ENCODE data around the gene SPATS2.
"Not testable (repeated sequence)": the region's sequence is repeated elsewhere in the genome, so short reads cannot be mapped to it uniquely, and the experiment has no call there.

SPATS2 gene

GRCh38 chr12:49502590-49502989 is 135.3 kb downstream of the SPATS2 start:
- H3K27ac Mint-ChIP-seq, result no peak overlapping the region
- no peaks in the 10 kb centered on the region for H3K9me3 Mint-ChIP-seq
- no peaks in the 10 kb centered on the region for H3K27me3 Mint-ChIP-seq
- H3K4me1 Mint-ChIP-seq, result no peaks in the 10 kb centered on the region
- DNase-seq (ENCODE audit: low spot score in 2 of 2), result no peak
- H3K4me3 Mint-ChIP-seq, result no peak overlapping the region
- H3K36me3 Mint-ChIP-seq, result peaks cover 13% of the 10 kb centered on the region
- ATAC-seq (ENCODE audit: low read depth), result no peak

- no peak for ATAC-seq (ENCODE audit: low read depth)
- no peak for DNase-seq (ENCODE audit: low spot score in 2 of 2)
- Mint-ChIP-seq H3K36me3 (peaks cover 12% of the 10 kb centered on the region), H3K4me3 (no peak overlapping the region), H3K27ac (no peak overlapping the region), H3K9me3 (no peaks in the 10 kb centered on the region), H3K27me3 (no peaks in the 10 kb centered on the region), H3K4me1 (no peaks in the 10 kb centered on the region)
These were observed 136.5 kb downstream of the SPATS2 start for GRCh38 chr12:49503674-49504180.

GRCh38 chr12:49505672-49506071 is 138.4 kb downstream of the SPATS2 start:
- Mint-ChIP-seq H3K27me3 (no peaks in the 10 kb centered on the region), H3K9me3 (no peaks in the 10 kb centered on the region), H3K4me3 (no peak overlapping the region), H3K36me3 (peaks cover 12% of the 10 kb centered on the region), H3K4me1 (no peaks in the 10 kb centered on the region), H3K27ac (no peak overlapping the region)
- ATAC-seq (ENCODE audit: low read depth) (no peak), DNase-seq (ENCODE audit: low spot score in 2 of 2) (no peak)

GRCh38 chr12:49507139-49507538 is 139.9 kb downstream of the SPATS2 start:
- no peak for DNase-seq (ENCODE audit: low spot score in 2 of 2)
- Mint-ChIP-seq H3K4me1 (no peaks in the 10 kb centered on the region), H3K36me3 (peaks cover 10% of the 10 kb centered on the region), H3K4me3 (no peak overlapping the region), H3K9me3 (no peaks in the 10 kb centered on the region), H3K27ac (no peak overlapping the region), H3K27me3 (no peaks in the 10 kb centered on the region)
- ATAC-seq (ENCODE audit: low read depth), result no peak

GRCh38 chr12:49509681-49510080 is 142.4 kb downstream of the SPATS2 start:
- not testable (repeated sequence) for DNase-seq (ENCODE audit: low spot score in 2 of 2); H3K4me3 Mint-ChIP-seq; H3K36me3 Mint-ChIP-seq; H3K27me3 Mint-ChIP-seq; H3K27ac Mint-ChIP-seq; H3K9me3 Mint-ChIP-seq; H3K4me1 Mint-ChIP-seq; ATAC-seq (ENCODE audit: low read depth)

GRCh38 chr12:49511410-49511809 is 144.1 kb downstream of the SPATS2 start:
- no peaks in the 10 kb centered on the region for H3K4me1 Mint-ChIP-seq
- H3K27ac Mint-ChIP-seq, result no peak overlapping the region
- no peak overlapping the region for H3K4me3 Mint-ChIP-seq
- H3K27me3 Mint-ChIP-seq, result no peaks in the 10 kb centered on the region
- DNase-seq (ENCODE audit: low spot score in 2 of 2) (no peak), ATAC-seq (ENCODE audit: low read depth) (no peak)
- H3K36me3 Mint-ChIP-seq, result peaks cover under 1% of the 10 kb centered on the region
- no peaks in the 10 kb centered on the region for H3K9me3 Mint-ChIP-seq

- Mint-ChIP-seq H3K4me1 (no peaks in the 10 kb centered on the region), H3K36me3 (no peaks in the 10 kb centered on the region), H3K27me3 (no peaks in the 10 kb centered on the region), H3K27ac (no peak overlapping the region), H3K4me3 (no peak overlapping the region), H3K9me3 (no peaks in the 10 kb centered on the region)
- ATAC-seq (ENCODE audit: low read depth) (no peak), DNase-seq (ENCODE audit: low spot score in 2 of 2) (no peak)
These were observed 145.3 kb downstream of the SPATS2 start for GRCh38 chr12:49512546-49512945.

GRCh38 chr12:49515266-49515665 is 148.0 kb downstream of the SPATS2 start:
- Mint-ChIP-seq H3K4me3 (no peak overlapping the region), H3K9me3 (no peaks in the 10 kb centered on the region), H3K36me3 (peaks cover 6% of the 10 kb centered on the region), H3K27me3 (no peaks in the 10 kb centered on the region), H3K27ac (no peak overlapping the region), H3K4me1 (no peaks in the 10 kb centered on the region)
- ATAC-seq (ENCODE audit: low read depth) (no peak), DNase-seq (ENCODE audit: low spot score in 2 of 2) (no peak)

GRCh38 chr12:49518914-49519573 is 151.8 kb downstream of the SPATS2 start:
- no peaks in the 10 kb centered on the region for H3K27me3 Mint-ChIP-seq
- H3K36me3 Mint-ChIP-seq, result peaks cover 9% of the 10 kb centered on the region
- no peak overlapping the region for H3K4me3 Mint-ChIP-seq
- H3K27ac Mint-ChIP-seq, result no peak overlapping the region
- no peak for DNase-seq (ENCODE audit: low spot score in 2 of 2)
- peaks cover 5% of the 10 kb centered on the region for H3K4me1 Mint-ChIP-seq
- H3K9me3 Mint-ChIP-seq, result no peaks in the 10 kb centered on the region
- ATAC-seq (ENCODE audit: low read depth), result no peak

GRCh38 chr12:49519574-49519936 is 152.3 kb downstream of the SPATS2 start:
- ATAC-seq (ENCODE audit: low read depth) (no peak), DNase-seq (ENCODE audit: low spot score in 2 of 2) (no peak)
- Mint-ChIP-seq H3K9me3 (no peaks in the 10 kb centered on the region), H3K4me1 (peaks cover 5% of the 10 kb centered on the region), H3K4me3 (no peak overlapping the region), H3K27me3 (no peaks in the 10 kb centered on the region), H3K36me3 (peaks cover 9% of the 10 kb centered on the region), H3K27ac (no peak overlapping the region)

- Mint-ChIP-seq H3K27ac (peak overlapping the region; percentile 85), H3K36me3 (peaks cover 19% of the 10 kb centered on the region), H3K4me1 (peaks cover 5% of the 10 kb centered on the region), H3K4me3 (no peak overlapping the region), H3K27me3 (no peaks in the 10 kb centered on the region), H3K9me3 (no peaks in the 10 kb centered on the region)
- no peak for DNase-seq (ENCODE audit: low spot score in 2 of 2)
- no peak for ATAC-seq (ENCODE audit: low read depth)
These were observed 154.1 kb downstream of the SPATS2 start for GRCh38 chr12:49521389-49521788.

- H3K4me1 Mint-ChIP-seq, result peaks cover 9% of the 10 kb centered on the region
- no peaks in the 10 kb centered on the region for H3K27me3 Mint-ChIP-seq
- H3K4me3 Mint-ChIP-seq, result no peak overlapping the region
- peaks cover 16% of the 10 kb centered on the region for H3K36me3 Mint-ChIP-seq
- DNase-seq (ENCODE audit: low spot score in 2 of 2) (no peak), ATAC-seq (ENCODE audit: low read depth) (no peak)
- no peak overlapping the region for H3K27ac Mint-ChIP-seq
- no peaks in the 10 kb centered on the region for H3K9me3 Mint-ChIP-seq
These were observed 157.5 kb downstream of the SPATS2 start for GRCh38 chr12:49524660-49525324.

GRCh38 chr12:49525942-49526341 is 158.7 kb downstream of the SPATS2 start:
- DNase-seq (ENCODE audit: low spot score in 2 of 2) (no peak), ATAC-seq (ENCODE audit: low read depth) (no peak)
- H3K9me3 Mint-ChIP-seq, result no peaks in the 10 kb centered on the region
- H3K27me3 Mint-ChIP-seq, result no peaks in the 10 kb centered on the region
- H3K36me3 Mint-ChIP-seq, result peaks cover 14% of the 10 kb centered on the region
- H3K4me1 Mint-ChIP-seq, result peaks cover 9% of the 10 kb centered on the region
- no peak overlapping the region for H3K27ac Mint-ChIP-seq
- no peak overlapping the region for H3K4me3 Mint-ChIP-seq

- no peak overlapping the region for H3K27ac Mint-ChIP-seq
- H3K27me3 Mint-ChIP-seq, result no peaks in the 10 kb centered on the region
- DNase-seq (ENCODE audit: low spot score in 2 of 2) (no peak), ATAC-seq (ENCODE audit: low read depth) (no peak)
- H3K4me1 Mint-ChIP-seq, result peaks cover 4% of the 10 kb centered on the region
- peaks cover 14% of the 10 kb centered on the region for H3K36me3 Mint-ChIP-seq
- H3K4me3 Mint-ChIP-seq, result no peak overlapping the region
- no peaks in the 10 kb centered on the region for H3K9me3 Mint-ChIP-seq
These were observed 160.3 kb downstream of the SPATS2 start for GRCh38 chr12:49527361-49528130.
